Parathyroid adenoma (tissue), 2 donors: ENCODE data around the gene ABLIM2.

Experiments used
- H2AFZ ChIP-seq: fragments of 300-600 bp; sonication (generic); one replicate; pipeline ENCODE4 v1.7.0; 2017; ENCODE audit warnings: antibody characterized with exemption, mild to moderate bottlenecking
- H3K27ac ChIP-seq: fragments of 300-600 bp; sonication (generic); one replicate; pipeline ENCODE4 v1.7.0; 2017
- H3K27me3 ChIP-seq: fragments of 300-600 bp; sonication (generic); one replicate; pipeline ENCODE4 v1.7.0; 2017; ENCODE audit warnings: low read length; ENCODE audit not compliant: control insufficient read depth, insufficient read depth
- H3K36me3 ChIP-seq: fragments of 300-600 bp; sonication (generic); one replicate; pipeline ENCODE4 v1.7.0; 2017; ENCODE audit warnings: low read length; ENCODE audit not compliant: control insufficient read depth, insufficient read depth
- H3K4me1 ChIP-seq: fragments of 300-600 bp; sonication (generic); one replicate; pipeline ENCODE4 v1.7.0; 2017; ENCODE audit warnings: control low read depth
- H3K4me2 ChIP-seq: fragments of 300-600 bp; sonication (generic); one replicate; pipeline ENCODE4 v1.7.0; 2017; ENCODE audit warnings: low read length
- H3K4me3 ChIP-seq: fragments of 300-600 bp; sonication (generic); one replicate; pipeline ENCODE4 v1.7.0; 2017; ENCODE audit warnings: low read depth, low read length
- H3K79me2 ChIP-seq: fragments of 300-600 bp; sonication (generic); one replicate; pipeline ENCODE4 v1.7.0; 2017; ENCODE audit warnings: control low read depth
- H3K9ac ChIP-seq: fragments of 300-600 bp; sonication (generic); one replicate; pipeline ENCODE4 v1.7.0; 2017; ENCODE audit warnings: mild to moderate bottlenecking
- H3K9me3 ChIP-seq: fragments of 300-600 bp; sonication (generic); one replicate; pipeline ENCODE4 v1.7.0; 2017; ENCODE audit warnings: low read length; ENCODE audit not compliant: control insufficient read depth
- TF ChIP-seq, protein P1 (sequence below): fragments of 300-600 bp; sonication (generic); IDR thresholded peaks from one replicate; pipeline ENCODE4 v1.7.0; 2017; ENCODE audit warnings: antibody characterized with exemption, mild to moderate bottlenecking
- donor health status: primary hyperparathyroidism.

ABLIM2 gene

DNA sequence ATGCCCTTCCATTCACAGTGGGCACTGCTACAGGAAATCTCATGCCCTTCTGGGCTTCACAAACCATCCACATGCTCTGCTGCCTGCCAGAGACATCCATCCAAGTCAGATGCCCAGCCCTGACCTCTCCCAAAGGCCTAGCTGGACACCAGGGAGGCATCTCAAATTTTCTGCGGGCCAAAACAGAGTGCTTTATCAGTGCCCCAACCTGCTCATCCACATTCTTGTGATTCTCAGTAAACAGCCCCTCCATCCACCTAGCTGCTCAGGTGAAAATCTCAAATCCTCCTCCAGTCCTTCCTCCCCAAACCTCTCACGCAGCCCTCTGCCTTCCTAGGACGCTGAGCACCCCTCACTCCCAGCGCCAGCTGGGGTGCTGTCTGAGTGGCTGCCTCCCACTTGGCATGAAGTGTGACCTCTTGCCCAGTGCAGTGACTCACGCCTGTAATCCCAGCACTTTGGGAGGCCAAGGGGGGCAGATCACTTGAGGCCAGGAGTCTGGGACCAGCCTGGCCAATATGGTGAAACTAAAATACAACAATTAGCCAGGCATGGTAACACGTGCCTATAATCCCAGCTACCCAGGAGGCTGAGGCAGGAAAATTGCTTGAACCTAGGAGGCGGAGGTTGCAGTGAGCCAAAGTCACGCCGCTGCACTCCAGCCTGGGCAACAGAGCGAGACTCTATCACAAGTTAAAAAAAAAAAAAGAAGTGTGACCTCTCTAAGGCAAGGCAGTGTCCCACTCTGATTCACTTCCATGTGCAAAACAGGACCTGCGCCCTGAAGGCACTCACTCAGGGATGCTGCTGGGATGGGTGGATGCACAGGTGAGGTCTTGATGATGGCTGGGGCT, 217.3 kb downstream of the ABLIM2 start:
- Histone ChIP-seq H3K36me3 (no peaks in the 10 kb centered on the region), H3K9ac (no peak overlapping the region), H3K4me1 (peaks cover 6% of the 10 kb centered on the region)

DNA sequence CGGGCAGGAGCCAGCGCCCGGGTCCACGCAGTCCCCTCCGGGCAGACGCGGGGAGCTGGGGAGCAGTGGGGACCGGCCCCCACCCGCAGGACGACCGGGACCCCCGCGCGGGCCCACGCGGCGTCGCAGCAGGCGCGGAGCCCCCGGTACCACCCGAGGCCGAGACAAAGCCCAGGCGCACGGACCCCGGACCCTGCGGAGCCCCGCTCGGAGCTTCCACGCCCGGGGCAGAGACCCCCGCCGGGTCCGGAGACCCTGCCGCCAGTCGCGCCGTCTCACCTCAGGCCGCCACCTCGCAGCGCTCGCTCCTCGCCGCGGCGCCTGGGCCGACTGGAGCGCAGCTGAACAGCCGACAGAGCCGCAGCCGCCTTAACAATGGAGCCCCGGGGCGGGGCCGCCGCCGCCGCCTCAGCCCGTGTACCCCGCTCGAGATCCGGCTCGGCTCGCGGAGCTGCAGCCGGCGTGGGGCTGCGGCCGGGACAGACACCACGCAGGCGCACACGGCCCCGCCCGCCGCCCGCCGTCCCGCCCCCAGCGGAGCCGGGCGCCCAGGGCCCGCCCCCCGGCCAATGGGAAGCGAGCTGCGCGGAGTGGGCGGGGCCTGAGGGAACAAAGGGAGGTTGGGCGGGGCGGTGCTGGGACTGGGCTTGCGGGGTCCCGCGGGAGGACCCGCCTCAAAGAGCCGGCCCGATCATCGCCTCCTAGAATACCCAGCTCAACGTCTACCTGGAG, 219.1 kb downstream of the ABLIM2 start, which contains the start of gene AFAP1:
Gene AFAP1, minus strand, starts transcription at position 485 of the 732 bp plus-strand sequence. CDS start 67,783 bp downstream, outside the sequence.
- no peaks in the 10 kb centered on the region for H3K27me3 ChIP-seq

More for the DNA sequence above, 217.3 kb downstream of the ABLIM2 start:
- TF ChIP-seq, protein P1, sequence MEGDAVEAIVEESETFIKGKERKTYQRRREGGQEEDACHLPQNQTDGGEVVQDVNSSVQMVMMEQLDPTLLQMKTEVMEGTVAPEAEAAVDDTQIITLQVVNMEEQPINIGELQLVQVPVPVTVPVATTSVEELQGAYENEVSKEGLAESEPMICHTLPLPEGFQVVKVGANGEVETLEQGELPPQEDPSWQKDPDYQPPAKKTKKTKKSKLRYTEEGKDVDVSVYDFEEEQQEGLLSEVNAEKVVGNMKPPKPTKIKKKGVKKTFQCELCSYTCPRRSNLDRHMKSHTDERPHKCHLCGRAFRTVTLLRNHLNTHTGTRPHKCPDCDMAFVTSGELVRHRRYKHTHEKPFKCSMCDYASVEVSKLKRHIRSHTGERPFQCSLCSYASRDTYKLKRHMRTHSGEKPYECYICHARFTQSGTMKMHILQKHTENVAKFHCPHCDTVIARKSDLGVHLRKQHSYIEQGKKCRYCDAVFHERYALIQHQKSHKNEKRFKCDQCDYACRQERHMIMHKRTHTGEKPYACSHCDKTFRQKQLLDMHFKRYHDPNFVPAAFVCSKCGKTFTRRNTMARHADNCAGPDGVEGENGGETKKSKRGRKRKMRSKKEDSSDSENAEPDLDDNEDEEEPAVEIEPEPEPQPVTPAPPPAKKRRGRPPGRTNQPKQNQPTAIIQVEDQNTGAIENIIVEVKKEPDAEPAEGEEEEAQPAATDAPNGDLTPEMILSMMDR = no peak
- no peaks in the 10 kb centered on the region for H3K9me3 ChIP-seq
- H3K4me3 ChIP-seq = no peak overlapping the region
- H2AFZ ChIP-seq = peak overlapping the region; percentile 48
- H3K27ac ChIP-seq = peak overlapping the region; percentile 88
- peaks cover 4% of the 10 kb centered on the region for H3K79me2 ChIP-seq
- H3K4me2 ChIP-seq = peak overlapping the region; percentile 33
- H3K27me3 ChIP-seq = no peaks in the 10 kb centered on the region

DNA sequence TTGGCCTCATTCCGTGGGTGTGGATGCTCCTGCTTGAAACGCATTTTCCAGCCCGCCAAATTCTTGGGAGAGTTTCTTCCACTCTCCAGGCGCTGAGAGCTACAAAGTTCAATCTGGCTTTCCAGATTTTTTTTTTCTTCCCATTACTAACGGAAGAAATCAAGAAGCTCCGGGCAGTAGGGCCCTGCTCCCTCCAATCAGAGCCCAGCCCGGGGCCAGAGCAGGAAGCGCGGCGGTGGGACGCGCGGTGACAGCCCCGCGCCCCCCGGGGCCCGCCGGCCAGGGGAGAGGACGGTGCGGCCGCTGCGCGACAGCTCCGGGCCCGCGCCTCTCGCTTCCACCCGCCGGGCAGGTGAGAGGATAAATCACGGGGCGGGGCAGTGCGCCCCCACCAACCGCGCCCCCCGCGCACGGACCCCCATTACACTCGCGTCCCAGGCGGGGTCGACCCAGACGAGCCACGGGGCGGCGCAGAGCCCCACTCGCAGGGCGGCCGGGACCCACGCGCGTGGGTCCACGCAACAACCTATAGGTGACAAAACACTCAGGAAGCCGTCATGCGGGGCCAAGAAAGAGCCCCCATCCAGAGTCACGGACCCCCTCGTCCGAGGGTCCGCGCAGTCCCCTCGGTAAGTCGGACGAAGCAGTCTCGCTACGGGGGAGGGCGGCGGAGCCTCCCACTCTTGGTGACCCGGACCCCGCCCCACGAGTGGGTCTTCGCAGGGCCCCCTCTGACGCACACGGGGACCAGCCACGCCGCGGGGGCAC, 219.8 kb downstream of the ABLIM2 start:
- peak overlapping the region; percentile 62 for H2AFZ ChIP-seq

More for the DNA sequence above, 219.1 kb downstream of the ABLIM2 start, which contains the start of gene AFAP1:
- TF ChIP-seq, protein P1 = no peak
- peaks cover 6% of the 10 kb centered on the region for H3K4me1 ChIP-seq
- no peaks in the 10 kb centered on the region for H3K9me3 ChIP-seq
- H3K79me2 ChIP-seq = peaks cover 5% of the 10 kb centered on the region
- H3K36me3 ChIP-seq = no peaks in the 10 kb centered on the region
- H3K9ac ChIP-seq = peak within 1 kb of the TSS; percentile 29
- peak within 1 kb of the TSS; percentile 77 for H3K4me3 ChIP-seq
- H3K4me2 ChIP-seq = peak within 1 kb of the TSS; percentile 87
- H2AFZ ChIP-seq = peak within 1 kb of the TSS; percentile 69
- peak within 1 kb of the TSS; percentile 88 for H3K27ac ChIP-seq

DNA sequence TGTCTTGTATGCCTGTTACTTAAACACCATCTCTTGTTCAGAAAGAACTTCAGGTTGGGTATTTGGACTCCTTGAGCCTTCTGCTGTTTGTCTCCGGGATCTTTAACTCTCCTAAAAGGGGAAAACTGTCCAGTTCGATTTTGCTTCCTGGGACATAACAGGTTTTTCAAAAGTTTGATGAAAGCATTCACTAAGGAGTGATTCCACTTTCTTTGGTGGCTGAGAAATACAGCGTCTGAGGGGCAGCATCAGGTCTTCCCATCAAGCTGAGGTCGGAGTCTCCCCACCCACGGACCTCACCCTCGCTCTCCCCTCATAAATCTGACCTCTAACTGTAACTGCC, 220.4 kb downstream of the ABLIM2 start:
- Histone ChIP-seq H3K9ac (no peak overlapping the region), H3K4me3 (peak overlapping the region; percentile 77), H3K79me2 (peaks cover 14% of the 10 kb centered on the region), H3K27me3 (no peaks in the 10 kb centered on the region), H3K36me3 (no peaks in the 10 kb centered on the region), H2AFZ (peak overlapping the region; percentile 38), H3K9me3 (no peaks in the 10 kb centered on the region), H3K4me2 (peak overlapping the region; percentile 87), H3K27ac (peak overlapping the region; percentile 83), H3K4me1 (peaks cover 6% of the 10 kb centered on the region)
- TF ChIP-seq, protein P1 = no peak

More for the DNA sequence above, 219.8 kb downstream of the ABLIM2 start:
- Histone ChIP-seq H3K27ac (peak overlapping the region; percentile 83), H3K27me3 (no peaks in the 10 kb centered on the region), H3K4me3 (peak overlapping the region; percentile 77), H3K9ac (peak overlapping the region; percentile 29), H3K4me2 (peak overlapping the region; percentile 87), H3K4me1 (peaks cover 6% of the 10 kb centered on the region), H3K9me3 (no peaks in the 10 kb centered on the region), H3K79me2 (peaks cover 10% of the 10 kb centered on the region), H3K36me3 (no peaks in the 10 kb centered on the region)
- TF ChIP-seq, protein P1 = no peak
